ENCODE results near the gene TMOD2. TPM values are rescaled to one million over a fixed set of nuclear protein-coding genes. Genes with fewer than 3 reads are reported as not detected.
A peak's percentile ranks its signal among the peaks of the same experiment; 100 is the strongest.

Gene TMOD2
- polyA plus RNA-seq = 3.1 to 5.8 TPM (median 5.2 TPM) in 3 replicates
- polyA plus RNA-seq (2011; ENCODE audit: low read depth) = 2.2 TPM
- polyA plus RNA-seq (2011; cell fraction: cytosol; rRNA removed) = 3.4 and 6.3 TPM in 2 replicates
- polyA plus RNA-seq (2011; cell fraction: nucleus; rRNA removed) = 7.7 and 8.7 TPM in 2 replicates
- polyA plus RNA-seq (2012; ENCODE audit: low replicate concordance) = 2.6 and 4.0 TPM in 2 replicates
- 2.1 to 7.8 TPM (median 5.9 TPM) in 3 replicates for polyA minus RNA-seq
- 4.0 TPM for polyA minus RNA-seq (2011; cell fraction: cytosol; rRNA and poly(A)+ RNA removed)
- polyA minus RNA-seq (2011; cell fraction: nucleus; rRNA and poly(A)+ RNA removed) = 5.5 and 12.0 TPM in 2 replicates

- Histone ChIP-seq H4K20me1 (ENCODE audit: control insufficient read depth, extremely low read depth, insufficient read depth, low read length) (no peaks in the 10 kb centered on the region), H2AFZ (ENCODE audit: control insufficient read depth, low read length) (peak within 1 kb of the TSS; percentile 92), H3K27ac (ENCODE audit: control insufficient read depth, insufficient read depth, low read length) (no peak within 1 kb of the TSS), H3K79me2 (ENCODE audit: control insufficient read depth, insufficient read depth, low read length) (no peaks in the 10 kb centered on the region), H3K9ac (ENCODE audit: control insufficient read depth, extremely low read depth, insufficient read depth, low read length) (peak within 1 kb of the TSS; percentile 11), H3K4me1 (ENCODE audit: control insufficient read depth, extremely low read depth, insufficient read depth, low read length) (peaks cover 4% of the 10 kb centered on the region), H3K9me1 (ENCODE audit: control insufficient read depth, extremely low read depth, insufficient read depth, low read length) (no peaks in the 10 kb centered on the region), H3K36me3 (ENCODE audit: control insufficient read depth in 2 of 2, extremely low read depth in 1 of 2, insufficient read depth in 2 of 2, low read length in 2 of 2) (no peaks in the 10 kb centered on the region), H3K27me3 (ENCODE audit: control insufficient read depth, extremely low read depth, insufficient read depth, low read length) (peaks cover 4% of the 10 kb centered on the region), H3K9me3 (ENCODE audit: control insufficient read depth, low read depth, low read length) (no peaks in the 10 kb centered on the region), H3K4me2 (ENCODE audit: control insufficient read depth, extremely low read depth, insufficient read depth, low read depth, low read length) (peak within 1 kb of the TSS; percentile 85), H3K4me3 (ENCODE audit: control insufficient read depth in 2 of 3, extremely low read depth in 1 of 3, insufficient read depth in 2 of 3, low read depth in 1 of 3, low read length in 3 of 3) (peak within 1 kb of the TSS; percentile 44 to 78 (median 70))
- FAIRE-seq (no peak), DNase-seq (ENCODE audit: low read depth, low spot score) (no peak)
- dilution Hi-C loops (cut with MboI; ENCODE audit: extremely low pct_ligation_motif_present, low sequenced_read_pairs) = no loop called here
- TF ChIP-seq CTCF (optimal IDR thresholded peaks at IDR 0.05 in 1 of 3, IDR thresholded peaks at IDR 0.05 in 1 of 3, conservative IDR thresholded peaks at IDR 0.05 in 1 of 3; ENCODE audit: extremely low read depth in 1 of 3, insufficient read depth in 2 of 3, low read length in 3 of 3) (no peak), EZH2 (IDR thresholded peaks at IDR 0.05; ENCODE audit: low read length) (no peak)
Measured at GRCh38 chr15:51750792-51751696, at the start of gene TMOD2. TMOD2 (plus strand) TSS chr15:51751597; CDS start chr15:51766442, 14,845 bp downstream.

DNA sequence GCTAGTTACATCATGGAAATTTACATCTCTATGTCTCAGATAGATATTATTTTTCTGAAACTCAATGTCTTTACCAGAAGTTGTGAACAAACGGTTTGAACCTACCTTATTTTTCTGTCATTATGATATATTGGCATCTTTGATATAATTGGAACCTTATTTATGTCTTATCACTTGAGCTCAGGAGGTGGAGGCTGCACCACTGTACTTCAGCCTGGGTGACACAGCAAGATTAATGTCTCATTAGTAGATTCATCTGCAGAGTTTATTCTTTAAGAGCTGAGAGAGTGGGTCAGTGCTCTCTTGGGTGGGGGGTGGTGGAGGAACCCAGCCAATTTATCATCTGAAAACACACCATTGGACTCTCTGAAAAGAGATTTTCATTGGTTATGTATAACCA, 48.7 kb upstream of the TMOD2 start:
- no peaks in the 10 kb centered on the region for H3K9me3 ChIP-seq (ENCODE audit: control insufficient read depth, low read depth, low read length)
- no peaks in the 10 kb centered on the region for H3K4me1 ChIP-seq (ENCODE audit: control insufficient read depth, extremely low read depth, insufficient read depth, low read length)
- no peaks in the 10 kb centered on the region for H3K36me3 ChIP-seq (ENCODE audit: control insufficient read depth in 2 of 2, extremely low read depth in 1 of 2, insufficient read depth in 2 of 2, low read length in 2 of 2)
- DNase-seq (ENCODE audit: low read depth, low spot score) (no peak), FAIRE-seq (no peak)
- dilution Hi-C loops (cut with MboI; ENCODE audit: extremely low pct_ligation_motif_present, low sequenced_read_pairs) = no loop called here
- H3K9me1 ChIP-seq (ENCODE audit: control insufficient read depth, extremely low read depth, insufficient read depth, low read length) = no peaks in the 10 kb centered on the region
- H3K27ac ChIP-seq (ENCODE audit: control insufficient read depth, insufficient read depth, low read length) = no peak overlapping the region
- H2AFZ ChIP-seq (ENCODE audit: control insufficient read depth, low read length) = no peak overlapping the region
- H3K27me3 ChIP-seq (ENCODE audit: control insufficient read depth, extremely low read depth, insufficient read depth, low read length) = peaks cover 12% of the 10 kb centered on the region
- H3K4me3 ChIP-seq (ENCODE audit: control insufficient read depth in 2 of 3, extremely low read depth in 1 of 3, insufficient read depth in 2 of 3, low read depth in 1 of 3, low read length in 3 of 3) = no peak overlapping the region
- no peak overlapping the region for H3K4me2 ChIP-seq (ENCODE audit: control insufficient read depth, extremely low read depth, insufficient read depth, low read depth, low read length)
- TF ChIP-seq CTCF (optimal IDR thresholded peaks at IDR 0.05 in 1 of 3, IDR thresholded peaks at IDR 0.05 in 1 of 3, conservative IDR thresholded peaks at IDR 0.05 in 1 of 3; ENCODE audit: extremely low read depth in 1 of 3, insufficient read depth in 2 of 3, low read length in 3 of 3) (no peak), EZH2 (IDR thresholded peaks at IDR 0.05; ENCODE audit: low read length) (no peak)
- H3K79me2 ChIP-seq (ENCODE audit: control insufficient read depth, insufficient read depth, low read length) = no peaks in the 10 kb centered on the region
- H3K9ac ChIP-seq (ENCODE audit: control insufficient read depth, extremely low read depth, insufficient read depth, low read length) = no peak overlapping the region
- H4K20me1 ChIP-seq (ENCODE audit: control insufficient read depth, extremely low read depth, insufficient read depth, low read length) = no peaks in the 10 kb centered on the region
